Activated CD4-positive, alpha-beta T cell treated with anti-CD3 and anti-CD28 coated beads, Interleukin-2, amount 50 U/mL, for 1 hour (primary cell): Measurements from ENCODE around the gene NXPH2.

Source experiments
- DNase-seq: peaks from one replicate; pipeline ENCODE4 v3.0.0-alpha.2; 2020

NXPH2 gene

GRCh38 chr2:138779781-138780445, at the start of gene NXPH2:
TSS of gene NXPH2 (minus strand) at chr2:138780390. CDS start at chr2:138780241, 149 bp downstream.
- DNase-seq: no peak

DNA sequence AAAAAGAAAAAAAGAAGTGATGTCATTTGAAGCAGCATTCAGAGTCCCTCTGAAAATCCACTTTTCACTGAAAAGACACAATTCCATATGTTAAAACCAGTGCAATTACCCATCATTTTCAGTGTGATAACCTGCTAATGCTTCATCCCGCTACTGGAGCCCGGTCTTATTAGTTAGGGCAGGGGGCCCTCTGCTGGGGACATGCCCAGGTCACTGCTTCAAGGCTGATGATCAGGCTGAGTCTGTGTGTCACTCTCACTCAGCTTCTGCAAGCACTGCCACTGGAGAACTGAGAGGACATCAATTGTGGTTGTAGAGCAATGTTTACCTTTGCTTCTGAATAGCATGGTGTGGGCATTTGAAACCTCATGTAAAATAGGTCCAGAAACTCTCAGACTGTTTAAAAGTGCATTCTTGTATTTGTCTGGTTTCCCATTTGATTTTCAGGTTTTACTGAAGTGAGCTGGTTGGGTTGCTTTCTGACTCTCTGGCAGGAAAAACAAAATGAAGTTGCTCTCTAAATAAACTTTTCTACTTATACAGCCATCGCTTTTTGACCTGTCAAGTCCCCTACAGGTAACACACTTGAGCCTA, 49.2 kb upstream of the NXPH2 start:
- DNase-seq: peak; percentile 13

DNA sequence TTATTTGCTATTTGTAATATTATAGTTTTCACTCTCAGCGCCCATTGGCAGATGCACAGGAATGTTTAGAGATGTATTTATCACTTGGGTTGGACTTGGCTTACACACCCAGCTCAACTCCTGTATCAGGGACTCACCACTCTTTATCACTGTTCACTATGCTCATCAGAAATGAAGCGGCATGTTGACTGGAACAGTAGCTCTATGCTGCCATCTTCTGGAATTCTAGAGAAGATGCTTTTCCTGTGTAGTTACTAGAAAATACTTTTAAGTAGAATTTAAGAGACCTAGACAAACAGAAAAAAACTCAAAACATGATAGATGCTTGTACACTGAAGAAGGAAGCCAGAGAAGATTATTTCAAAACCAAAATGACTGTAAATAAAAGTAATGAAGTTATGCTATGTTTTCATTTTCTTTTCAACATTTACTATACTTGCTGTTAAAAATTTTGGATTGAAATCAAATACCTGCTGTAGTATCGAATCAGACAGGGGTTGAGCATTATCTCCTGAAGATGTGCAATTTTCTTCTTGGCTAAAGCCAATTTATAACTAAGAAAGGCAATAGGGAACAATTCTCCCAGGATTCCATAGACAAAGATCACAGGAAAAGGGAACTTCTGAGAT, 47.4 kb upstream of the NXPH2 start:
- no peak for DNase-seq

- DNase-seq: no peak
These were observed 43.5 kb upstream of the NXPH2 start for GRCh38 chr2:138823666-138824065.

DNA sequence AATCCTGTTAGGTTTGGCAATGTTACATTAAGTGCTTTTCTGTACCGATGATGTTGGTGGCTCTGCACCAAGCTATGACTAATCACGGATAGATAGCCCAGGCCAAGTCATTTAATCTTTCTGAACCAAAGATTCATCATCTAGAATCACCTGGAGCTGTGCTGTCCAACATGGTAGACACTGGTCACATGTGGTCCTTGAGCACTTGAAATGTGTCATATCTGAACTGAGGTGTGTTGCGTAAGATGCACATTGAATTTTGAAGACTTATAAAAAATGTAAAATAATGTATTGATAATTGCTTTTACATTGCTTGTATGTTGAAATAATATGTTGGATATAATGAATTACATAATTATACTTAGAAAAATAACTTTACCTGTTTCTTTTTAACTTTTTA, 39.8 kb upstream of the NXPH2 start:
- no peak for DNase-seq

DNA sequence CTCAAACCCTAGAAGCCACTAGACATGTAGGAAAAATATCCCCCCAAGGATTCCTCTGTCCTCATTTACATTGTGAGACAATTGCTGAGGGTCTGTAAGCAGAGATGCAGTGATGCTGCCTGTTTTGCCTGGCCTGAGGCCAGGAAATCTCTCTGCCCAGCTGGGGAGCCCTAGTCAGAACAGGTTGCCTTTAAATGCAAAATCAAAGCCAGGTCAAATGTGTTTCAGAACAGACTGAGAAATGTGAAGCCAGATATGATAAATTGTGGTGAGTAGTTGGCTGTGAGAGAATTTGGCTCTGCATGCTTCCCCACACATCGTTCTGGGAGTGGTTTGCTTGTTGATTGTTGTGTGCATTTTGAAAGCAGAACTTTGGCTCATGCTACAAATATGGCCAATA, 38.4 kb upstream of the NXPH2 start:
- no peak for DNase-seq

GRCh38 chr2:138814123-138814898, 34.1 kb upstream of the NXPH2 start:
- DNase-seq: no peak

DNA sequence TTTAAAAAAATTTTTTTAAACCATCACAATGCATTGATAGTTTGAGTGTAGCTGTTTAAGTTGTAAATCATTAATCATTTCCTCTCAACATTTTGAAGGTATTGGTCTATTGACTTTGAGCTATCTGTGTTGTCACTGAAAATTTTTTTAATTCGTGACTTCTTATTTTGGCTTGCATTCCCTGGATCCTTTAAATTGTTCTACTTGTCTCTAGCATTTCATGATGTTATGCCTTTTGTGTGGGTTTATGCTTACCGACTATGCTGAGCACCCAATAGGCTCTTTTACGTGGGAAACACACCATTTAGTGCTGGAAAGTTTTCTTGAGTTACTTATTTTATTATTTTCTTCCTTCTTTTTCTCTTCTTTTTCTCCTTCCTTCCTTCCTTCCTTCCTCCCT, 31.2 kb upstream of the NXPH2 start:
- DNase-seq: no peak

DNA sequence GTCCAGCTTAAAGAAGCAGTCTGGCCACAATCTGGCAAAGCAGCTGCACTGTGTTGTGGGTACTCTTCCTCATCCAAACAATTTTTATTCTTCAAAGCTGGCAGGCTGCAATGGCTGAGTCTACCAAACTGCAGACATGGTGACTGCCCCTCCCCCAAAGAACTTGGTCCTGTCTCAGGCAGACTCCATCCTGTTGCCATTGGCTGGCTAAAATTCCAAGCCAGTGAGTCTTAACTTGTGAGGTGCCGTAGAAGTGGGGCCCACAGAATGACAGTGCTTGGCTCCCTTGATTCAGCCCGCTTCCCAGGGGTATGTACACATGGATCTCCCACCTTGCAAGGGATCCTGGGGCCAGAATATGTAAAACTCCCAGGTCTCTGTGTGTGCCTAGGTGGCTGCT, 14.5 kb upstream of the NXPH2 start:
- no peak for DNase-seq

DNA sequence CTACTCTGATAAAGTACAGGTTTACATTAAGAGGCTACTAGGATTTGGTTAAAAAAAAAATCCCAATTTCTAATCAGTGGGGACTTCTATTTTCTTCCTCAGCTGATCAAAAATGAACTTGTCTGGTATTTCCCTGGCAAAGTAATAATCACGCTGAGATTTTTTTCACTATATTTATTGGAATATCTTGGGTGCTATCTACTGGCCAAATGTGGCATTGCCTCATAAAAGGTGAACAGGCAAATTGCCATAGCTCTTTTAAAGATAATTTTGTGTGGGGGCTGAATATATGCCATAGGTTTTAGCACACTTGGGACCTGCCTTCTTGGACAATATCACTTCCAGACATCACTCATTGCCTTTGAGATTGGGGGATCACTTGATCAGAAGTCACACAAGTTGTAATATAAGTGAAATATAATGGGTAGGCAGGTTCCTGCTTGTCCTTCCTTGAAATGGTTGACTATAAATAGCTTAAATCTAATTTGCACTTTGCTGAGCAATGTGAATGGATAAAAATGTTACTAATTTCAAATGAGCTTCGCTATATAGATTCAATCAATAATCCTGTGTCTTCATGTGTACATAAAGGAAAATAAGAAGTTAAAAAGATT, 7.0 kb upstream of the NXPH2 start:
- DNase-seq: no peak

DNA sequence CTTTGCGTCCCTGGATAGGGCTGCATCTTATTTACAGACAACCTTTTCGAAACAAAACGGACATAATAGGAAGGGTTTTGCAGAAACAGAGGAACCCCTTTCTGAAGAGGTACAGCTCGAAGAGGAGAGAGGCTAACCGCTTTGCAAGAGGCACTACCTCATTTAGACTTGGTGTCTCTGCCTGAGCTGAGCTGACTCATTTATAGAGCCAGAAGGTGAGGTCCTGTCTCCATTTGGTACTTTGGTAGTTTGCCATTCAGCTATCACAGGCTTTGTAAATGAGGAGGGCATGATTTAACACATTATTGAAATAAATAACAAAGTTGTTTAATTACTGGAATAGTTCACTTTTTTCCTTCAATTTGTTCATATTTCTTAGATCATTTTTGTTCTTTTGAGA, 2.2 kb upstream of the NXPH2 start:
- no peak for DNase-seq

DNA sequence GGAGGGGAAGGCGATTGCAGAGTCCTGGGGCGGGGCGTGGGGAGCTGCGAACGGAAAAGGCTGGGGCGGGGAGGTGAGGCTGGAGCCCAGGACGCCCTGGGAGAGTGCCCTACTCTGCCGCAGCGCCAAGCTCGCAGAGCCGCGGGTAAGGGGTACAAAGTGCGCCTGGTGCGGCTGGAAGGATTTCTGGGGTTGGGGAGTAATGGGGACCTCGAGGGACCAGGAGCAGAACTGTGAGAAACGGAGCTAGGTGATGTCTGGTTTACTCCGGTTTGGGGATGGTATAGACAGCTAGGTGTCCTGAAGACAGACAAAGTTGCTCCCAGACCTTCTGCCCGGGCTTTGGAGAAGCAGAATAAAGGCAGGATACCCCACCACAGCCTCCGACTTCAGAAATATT, 718 bp upstream of the NXPH2 start:
- no peak for DNase-seq

- DNase-seq: no peak
These were observed 273 bp upstream of the NXPH2 start for GRCh38 chr2:138780446-138780880.

GRCh38 chr2:138779406-138779780, 797 bp downstream of the NXPH2 start:
- no peak for DNase-seq

DNA sequence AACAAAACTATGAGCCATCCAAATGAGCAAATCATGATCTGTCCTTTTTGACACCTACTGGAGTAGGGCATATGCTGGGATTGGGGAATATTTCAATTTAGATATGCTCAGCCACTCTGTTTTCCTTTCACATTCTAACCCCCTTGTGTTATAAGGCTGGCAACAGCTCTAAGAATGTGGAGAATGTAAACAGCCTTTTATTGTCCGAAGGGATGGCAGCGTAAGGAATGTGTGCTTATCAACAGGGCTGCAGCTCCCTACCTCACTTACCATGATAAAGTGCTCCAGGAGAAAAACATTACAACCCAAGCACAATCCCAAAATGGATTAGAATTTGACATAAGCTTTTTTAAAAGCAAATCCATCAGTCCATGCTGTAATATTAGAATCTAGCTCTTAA, 2.2 kb downstream of the NXPH2 start:
- no peak for DNase-seq

GRCh38 chr2:138775736-138776135, 4.5 kb downstream of the NXPH2 start:
- DNase-seq: no peak

DNA sequence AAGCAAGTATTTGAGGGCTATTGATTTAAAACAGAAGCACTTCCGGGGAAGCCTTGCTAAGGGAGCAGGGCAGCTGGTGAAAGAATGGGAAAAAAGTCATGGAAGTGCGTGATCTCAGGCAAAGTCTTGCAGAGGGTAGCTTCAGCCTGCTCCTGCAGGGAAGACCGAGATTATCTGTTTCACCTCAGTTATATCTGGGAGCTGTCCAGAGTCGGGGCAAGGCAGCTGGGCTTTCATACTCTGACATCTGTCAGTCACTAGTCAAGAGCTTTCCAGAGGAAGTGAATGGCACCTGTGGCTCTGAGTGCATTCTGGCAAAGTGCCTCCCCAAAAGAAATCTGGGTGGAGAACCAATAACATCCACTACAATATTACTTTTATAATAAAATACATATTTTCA, 8.7 kb downstream of the NXPH2 start:
- no peak for DNase-seq

DNA sequence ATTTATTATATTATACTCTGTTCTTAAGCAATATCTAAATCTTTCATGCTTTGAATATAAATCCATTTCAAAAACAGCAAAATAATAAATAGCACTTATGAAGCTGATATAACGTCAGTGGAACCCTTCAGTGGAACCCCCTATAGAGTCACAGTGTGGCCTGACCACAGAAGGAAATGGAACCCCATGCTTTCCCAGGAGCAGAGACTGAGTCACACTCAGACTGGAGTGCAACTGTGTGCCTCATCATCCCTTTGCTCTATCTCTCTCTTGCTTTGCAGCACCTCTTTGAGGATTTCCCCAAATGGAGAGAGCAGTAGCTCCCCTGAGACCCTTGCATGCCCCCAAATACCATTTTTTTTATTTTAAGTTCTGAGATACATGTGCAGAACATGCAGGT, 13.1 kb downstream of the NXPH2 start:
- no peak for DNase-seq

- no peak for DNase-seq
These were observed 13.7 kb downstream of the NXPH2 start for GRCh38 chr2:138766464-138766863.

GRCh38 chr2:138763971-138764370, 16.2 kb downstream of the NXPH2 start:
- DNase-seq: no peak

DNA sequence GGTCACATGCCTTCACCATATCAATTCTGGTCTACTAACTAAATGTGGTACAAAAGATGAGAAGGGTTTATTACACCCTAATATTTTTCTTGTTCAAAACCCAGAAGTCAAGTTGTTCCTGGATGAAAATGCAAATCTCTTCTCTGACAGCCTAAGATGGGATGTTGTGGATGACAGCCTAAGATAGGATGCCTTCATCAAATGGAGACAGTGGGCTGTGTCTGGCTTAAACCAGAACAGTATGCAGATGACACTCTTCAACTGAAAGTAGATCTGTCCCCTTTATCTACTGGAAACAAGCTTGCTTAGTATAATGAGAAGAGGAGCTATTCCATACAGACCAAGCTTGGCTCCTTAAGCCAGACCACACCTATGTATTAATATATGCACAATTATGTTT, 17.7 kb downstream of the NXPH2 start:
- DNase-seq: no peak

DNA sequence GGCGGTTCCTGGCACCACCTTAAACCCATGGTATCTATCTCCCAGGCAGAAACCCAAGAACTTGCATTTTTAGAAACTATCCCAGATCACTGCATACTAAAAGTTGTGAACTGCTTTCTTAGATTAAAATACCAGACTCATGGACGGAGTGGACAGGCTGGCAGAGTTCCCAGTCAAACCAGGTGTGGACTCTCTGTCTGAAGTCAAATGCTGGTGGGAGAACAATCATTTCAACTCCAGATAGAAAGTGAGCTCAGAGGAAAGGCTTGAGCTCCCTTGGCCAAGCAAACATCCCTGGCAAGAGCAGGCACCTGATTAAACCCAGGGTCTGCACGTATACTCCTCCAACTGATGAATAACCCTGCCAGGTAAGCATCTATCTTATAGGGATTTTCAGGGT, 19.5 kb downstream of the NXPH2 start:
- no peak for DNase-seq

- DNase-seq: no peak
These were observed 22.8 kb downstream of the NXPH2 start for GRCh38 chr2:138757384-138757783.
